Activated CD4-positive, alpha-beta T cell treated with anti-CD3 and anti-CD28 coated beads, Interleukin-2, amount 50 U/mL, for 1 hour (primary cell): ENCODE measurements around the gene DSG4.

Experiments
- DNase-seq: peaks from one replicate; pipeline ENCODE4 v3.0.0-alpha.2; 2020

DSG4 gene

DNA sequence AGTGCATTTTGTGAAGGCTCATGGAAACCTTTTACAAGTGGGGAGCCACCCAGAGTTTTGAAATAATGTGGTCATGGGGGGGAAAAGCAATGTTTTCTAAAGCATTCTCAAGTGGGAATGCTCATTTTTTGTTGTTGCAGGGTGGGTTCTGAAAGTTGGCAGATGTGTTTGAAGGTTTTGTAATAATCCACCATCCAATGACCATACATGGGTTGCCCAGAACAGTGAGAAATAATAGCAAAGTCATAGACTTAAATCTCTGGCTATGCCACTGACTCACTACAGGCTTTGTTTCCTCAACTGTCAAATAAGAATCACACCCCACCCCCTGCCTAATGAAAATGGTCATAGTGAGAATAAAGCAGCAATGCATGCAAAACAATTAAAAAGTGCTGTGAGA, 73.8 kb downstream of the DSG4 start:
- DNase-seq: no peak

DNA sequence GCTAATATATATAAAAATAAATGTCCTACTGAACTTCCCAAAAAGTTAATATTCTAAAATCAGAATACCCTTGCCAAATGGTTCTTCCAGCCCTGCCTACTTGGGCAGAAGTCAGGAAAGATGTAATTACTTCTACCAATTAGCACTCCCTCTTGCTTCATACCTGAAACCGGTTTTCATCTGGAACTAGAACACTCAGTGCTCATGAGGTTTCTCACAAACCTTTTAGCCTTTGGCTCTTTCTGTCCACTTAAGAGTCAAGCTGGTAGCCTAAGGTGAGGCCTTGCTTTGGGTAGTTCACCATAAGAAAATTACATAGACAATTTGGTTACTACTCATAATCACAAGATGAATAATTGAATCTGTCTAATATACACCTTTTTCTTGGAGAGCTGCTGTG, 75.0 kb downstream of the DSG4 start:
- no peak for DNase-seq

DNA sequence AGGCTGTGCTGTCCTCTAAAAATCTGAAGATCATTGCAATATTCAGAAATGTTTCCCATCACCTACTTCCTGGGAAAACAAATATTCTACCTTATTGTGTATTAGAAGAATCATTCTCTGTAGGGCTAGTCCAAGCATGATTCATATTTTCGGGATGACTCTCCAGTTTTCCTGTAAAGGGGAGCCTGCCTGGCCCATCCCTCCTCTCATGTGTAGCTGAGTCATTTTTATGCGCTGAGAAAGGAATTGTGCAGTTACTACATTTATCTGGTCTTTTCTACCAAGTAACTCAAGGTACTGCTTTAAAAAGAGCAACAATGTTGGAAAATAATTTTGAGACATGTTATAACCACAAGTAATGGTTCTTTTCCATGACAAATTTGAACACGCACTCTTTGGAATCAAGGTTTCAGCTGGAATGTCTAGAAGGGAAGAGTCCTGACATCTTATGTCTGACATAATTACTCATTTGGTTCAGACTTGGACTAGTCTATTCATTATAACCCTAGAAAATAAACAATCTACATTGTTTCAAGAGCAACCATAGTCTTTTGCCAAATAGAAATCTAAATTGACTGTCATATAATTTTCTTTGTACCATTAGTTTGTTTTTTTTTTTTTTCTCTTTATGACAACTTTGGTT, 77.6 kb downstream of the DSG4 start:
- no peak for DNase-seq
